ENCODE data around the gene LIPM.
A peak's percentile ranks its signal among the peaks of the same experiment; 100 is the strongest.

Gene LIPM

DNA sequence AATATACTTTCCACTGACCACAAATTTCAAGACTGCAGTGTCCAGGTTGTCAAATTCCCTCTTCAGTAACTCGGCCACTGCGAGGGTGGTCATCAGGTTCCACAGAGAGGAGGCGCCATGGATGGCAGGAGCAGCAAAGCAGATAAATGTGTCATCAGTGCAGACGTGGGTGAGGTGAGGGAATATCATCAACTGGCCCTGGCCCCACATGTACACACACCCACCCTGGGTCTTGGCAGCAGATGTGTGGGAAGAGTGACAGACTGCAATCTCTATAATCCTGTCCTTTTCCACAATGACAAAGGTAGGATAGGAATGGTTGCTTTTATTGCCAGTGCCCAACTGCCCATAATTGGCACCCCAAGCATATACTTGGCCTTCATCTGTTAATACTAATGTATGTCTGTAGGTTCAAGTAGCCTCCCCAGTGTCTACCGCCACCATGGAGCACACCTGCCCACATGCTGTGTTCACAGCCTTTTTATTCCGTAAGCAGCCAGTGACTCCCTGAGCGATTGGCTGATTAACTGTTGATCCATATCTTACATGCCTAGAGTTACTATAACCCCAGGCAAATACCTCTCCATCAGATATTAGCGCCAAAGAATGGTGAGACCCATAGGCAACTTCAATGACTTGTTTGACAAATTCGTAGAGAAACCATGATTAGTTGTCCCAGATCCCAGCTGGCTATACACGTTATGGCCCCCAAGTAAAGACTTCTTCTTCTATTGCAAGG lies 16.3 kb upstream of the LIPM start:
- in situ Hi-C loops (cut with MboI; ENCODE audit: low sequenced_read_pairs, unreplicated experiment), result no loop called here
- DNase-seq (ENCODE audit: low spot score), result no peak
- TF ChIP-seq, protein P1, sequence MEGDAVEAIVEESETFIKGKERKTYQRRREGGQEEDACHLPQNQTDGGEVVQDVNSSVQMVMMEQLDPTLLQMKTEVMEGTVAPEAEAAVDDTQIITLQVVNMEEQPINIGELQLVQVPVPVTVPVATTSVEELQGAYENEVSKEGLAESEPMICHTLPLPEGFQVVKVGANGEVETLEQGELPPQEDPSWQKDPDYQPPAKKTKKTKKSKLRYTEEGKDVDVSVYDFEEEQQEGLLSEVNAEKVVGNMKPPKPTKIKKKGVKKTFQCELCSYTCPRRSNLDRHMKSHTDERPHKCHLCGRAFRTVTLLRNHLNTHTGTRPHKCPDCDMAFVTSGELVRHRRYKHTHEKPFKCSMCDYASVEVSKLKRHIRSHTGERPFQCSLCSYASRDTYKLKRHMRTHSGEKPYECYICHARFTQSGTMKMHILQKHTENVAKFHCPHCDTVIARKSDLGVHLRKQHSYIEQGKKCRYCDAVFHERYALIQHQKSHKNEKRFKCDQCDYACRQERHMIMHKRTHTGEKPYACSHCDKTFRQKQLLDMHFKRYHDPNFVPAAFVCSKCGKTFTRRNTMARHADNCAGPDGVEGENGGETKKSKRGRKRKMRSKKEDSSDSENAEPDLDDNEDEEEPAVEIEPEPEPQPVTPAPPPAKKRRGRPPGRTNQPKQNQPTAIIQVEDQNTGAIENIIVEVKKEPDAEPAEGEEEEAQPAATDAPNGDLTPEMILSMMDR (IDR thresholded peaks at IDR 0.05; ENCODE audit: borderline replicate concordance, control extremely low read depth, extremely low read depth, insufficient read depth, missing control alignments), result no peak

DNA sequence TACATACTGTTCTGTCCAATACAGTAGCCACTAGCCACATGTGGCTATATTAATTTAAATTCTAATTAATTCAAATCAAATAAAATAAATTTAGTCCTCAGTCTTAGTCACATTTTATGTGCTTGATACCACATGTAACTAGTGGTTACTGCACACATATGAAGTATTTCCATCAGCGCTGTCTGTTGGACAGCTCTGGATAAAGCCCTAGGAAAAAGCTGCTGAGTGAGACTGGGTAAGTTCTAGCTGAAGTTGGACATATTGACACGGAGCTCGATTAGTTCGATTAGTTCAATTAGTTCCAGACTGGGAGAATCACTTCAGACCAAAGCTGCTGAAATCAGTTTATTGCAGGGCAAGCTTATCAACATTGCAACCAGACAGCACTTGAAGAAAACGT lies 15.1 kb upstream of the LIPM start:
- in situ Hi-C loops (cut with MboI; ENCODE audit: low sequenced_read_pairs, unreplicated experiment), result no loop called here
- DNase-seq (ENCODE audit: low spot score), result no peak
- TF ChIP-seq, protein P1 (IDR thresholded peaks at IDR 0.05; ENCODE audit: borderline replicate concordance, control extremely low read depth, extremely low read depth, insufficient read depth, missing control alignments), result no peak

DNA sequence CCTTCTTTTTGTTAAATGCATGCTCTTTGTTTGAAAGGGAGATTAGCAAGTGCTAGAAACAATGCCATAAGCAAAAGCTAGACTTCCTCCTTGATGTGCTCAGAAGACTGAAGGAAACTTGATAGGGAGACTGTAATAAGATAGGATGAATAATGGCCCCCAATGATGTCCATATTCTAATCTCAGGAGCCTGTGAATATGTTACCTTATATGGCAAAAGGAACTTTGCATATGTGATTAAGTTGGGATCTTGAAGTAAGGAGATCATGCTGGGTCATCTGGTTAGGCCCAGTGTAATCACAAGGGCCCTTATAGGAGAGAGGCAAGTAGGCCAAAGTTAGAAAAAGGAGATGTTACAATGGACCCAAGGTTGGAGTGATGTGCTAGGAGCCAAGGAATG lies 13.6 kb upstream of the LIPM start:
- in situ Hi-C loops (cut with MboI; ENCODE audit: low sequenced_read_pairs, unreplicated experiment), result no loop called here
- no peak for DNase-seq (ENCODE audit: low spot score)
- TF ChIP-seq, protein P1 (IDR thresholded peaks at IDR 0.05; ENCODE audit: borderline replicate concordance, control extremely low read depth, extremely low read depth, insufficient read depth, missing control alignments), result no peak

DNA sequence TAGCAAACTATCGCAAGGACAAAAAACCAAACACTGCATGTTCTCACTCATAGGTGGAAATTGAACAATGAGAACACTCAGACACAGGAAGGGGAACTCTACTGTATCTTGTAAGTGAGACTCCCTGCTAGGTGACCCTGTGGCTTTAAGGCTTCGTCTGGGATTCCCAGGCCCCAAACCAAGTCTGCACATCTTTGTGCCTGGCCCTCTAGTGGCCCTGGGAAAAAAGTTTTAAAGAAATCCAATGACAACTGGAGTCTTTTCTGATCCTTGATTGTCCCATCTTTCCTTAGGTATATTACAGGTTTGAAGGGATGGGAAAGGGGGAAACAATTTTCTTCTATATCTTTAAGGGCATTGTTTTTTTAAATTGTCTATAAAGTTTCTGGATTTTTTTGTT lies 10.6 kb upstream of the LIPM start:
- in situ Hi-C loops (cut with MboI; ENCODE audit: low sequenced_read_pairs, unreplicated experiment), result no loop called here
- DNase-seq (ENCODE audit: low spot score), result no peak
- TF ChIP-seq, protein P1 (IDR thresholded peaks at IDR 0.05; ENCODE audit: borderline replicate concordance, control extremely low read depth, extremely low read depth, insufficient read depth, missing control alignments), result peak; percentile 22

DNA sequence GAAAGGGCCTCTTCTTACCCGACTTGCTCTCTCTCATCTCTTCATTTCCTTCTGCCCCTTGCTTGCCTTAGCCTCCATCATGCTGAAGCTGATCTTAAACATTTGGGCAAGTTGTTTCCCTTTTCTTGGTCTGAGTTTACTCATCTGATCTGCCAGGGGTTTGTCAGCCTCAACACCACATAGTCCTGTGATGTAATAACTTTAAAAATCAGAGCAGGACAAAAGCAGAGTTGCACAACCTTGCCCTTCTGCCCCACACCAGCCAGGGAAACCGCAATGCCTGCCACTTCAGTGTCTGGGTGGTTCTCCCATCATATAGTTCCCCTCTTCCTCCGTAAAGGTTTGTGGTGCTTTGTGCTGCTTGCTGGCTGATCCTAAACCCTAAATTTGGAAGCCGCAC lies 9.9 kb upstream of the LIPM start:
- DNase-seq (ENCODE audit: low spot score), result no peak
- in situ Hi-C loops (cut with MboI; ENCODE audit: low sequenced_read_pairs, unreplicated experiment), result no loop called here
- TF ChIP-seq, protein P1 (IDR thresholded peaks at IDR 0.05; ENCODE audit: borderline replicate concordance, control extremely low read depth, extremely low read depth, insufficient read depth, missing control alignments), result no peak

DNA sequence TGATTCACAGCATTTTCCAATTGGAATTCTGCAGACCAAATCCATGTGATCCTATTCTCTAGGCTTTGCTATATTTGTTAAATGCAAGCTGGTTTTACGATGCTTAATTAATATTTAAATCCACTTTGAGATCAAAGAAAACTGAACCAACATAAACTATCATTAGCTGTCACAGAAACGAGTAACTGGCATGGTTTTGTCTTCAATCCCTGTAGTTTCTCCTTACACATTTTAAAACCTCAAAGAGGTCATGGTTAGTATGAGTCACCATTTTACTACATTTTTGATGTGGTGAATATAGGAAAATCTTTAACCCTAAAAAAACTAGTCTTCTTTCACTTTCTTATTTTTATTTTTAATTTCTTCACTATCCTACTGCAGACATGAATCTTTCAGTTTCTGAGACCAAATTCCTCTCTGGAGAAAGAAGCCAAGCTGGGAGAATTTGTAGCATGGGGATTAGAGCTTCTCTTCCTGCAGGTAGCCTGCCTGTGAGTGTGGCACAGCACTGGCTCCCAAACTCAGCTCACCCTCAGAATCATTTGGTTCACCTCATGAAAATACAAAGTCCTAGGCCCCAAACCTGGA lies 8.7 kb upstream of the LIPM start:
- in situ Hi-C loops (cut with MboI; ENCODE audit: low sequenced_read_pairs, unreplicated experiment), result no loop called here
- peak; percentile 17 for DNase-seq (ENCODE audit: low spot score)
- TF ChIP-seq, protein P1 (IDR thresholded peaks at IDR 0.05; ENCODE audit: borderline replicate concordance, control extremely low read depth, extremely low read depth, insufficient read depth, missing control alignments), result no peak
